HG03342 (cell line): ENCODE measurements around the gene CHST11.

ENCODE experiments used
- ATAC-seq: cut with Tn5 transposase; IDR thresholded peaks from one replicate; pipeline ENCODE4 v1.9.1; 2021; ENCODE audit warnings: mild to moderate bottlenecking, moderate library complexity; ENCODE audit not compliant: unreplicated experiment

The CHST11 gene

DNA sequence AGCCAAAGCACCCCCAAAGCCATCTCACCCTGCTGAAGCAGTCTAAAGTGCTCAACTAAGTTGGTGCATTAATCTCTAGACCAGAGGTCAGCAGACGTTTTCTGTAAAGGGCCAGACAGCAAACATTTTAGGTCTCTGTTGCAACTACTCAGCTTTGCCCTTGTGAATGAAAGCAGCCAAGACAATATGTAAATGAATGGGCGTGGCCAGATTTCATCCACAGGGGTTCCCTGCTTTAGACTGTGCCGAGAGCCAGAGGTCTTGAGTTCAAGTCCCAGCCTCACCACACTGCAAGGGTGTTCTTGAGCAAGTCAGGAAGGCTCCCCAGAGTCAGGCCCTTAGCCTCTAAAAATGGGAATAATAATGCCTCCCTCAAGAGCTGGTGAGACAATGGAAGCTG, 166.2 kb downstream of the CHST11 start:
- no peak for ATAC-seq

- no peak for ATAC-seq
Measured at GRCh38 chr12:104623883-104624282, 167.1 kb downstream of the CHST11 start.

DNA sequence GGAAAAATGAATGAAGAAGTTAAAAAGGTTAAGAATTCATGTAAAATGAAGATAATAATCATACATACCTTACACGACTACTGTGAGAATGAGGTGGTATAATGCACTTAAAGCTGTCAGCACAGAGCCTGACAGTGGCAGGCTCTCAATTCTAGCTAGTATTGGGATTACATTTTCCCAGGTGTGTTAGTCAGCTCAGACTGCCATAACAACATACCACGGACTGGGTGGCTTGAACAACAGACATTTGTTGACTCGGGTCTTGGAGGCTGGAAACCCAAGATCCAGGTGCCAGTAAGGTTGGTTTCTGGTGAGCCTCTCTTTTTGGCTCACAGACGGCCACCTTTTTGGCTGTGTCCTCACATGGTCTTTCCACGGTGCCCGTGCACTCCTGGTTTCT, 167.8 kb downstream of the CHST11 start:
- no peak for ATAC-seq

- ATAC-seq, result no peak
Measured at GRCh38 chr12:104626069-104626837, 169.5 kb downstream of the CHST11 start.

DNA sequence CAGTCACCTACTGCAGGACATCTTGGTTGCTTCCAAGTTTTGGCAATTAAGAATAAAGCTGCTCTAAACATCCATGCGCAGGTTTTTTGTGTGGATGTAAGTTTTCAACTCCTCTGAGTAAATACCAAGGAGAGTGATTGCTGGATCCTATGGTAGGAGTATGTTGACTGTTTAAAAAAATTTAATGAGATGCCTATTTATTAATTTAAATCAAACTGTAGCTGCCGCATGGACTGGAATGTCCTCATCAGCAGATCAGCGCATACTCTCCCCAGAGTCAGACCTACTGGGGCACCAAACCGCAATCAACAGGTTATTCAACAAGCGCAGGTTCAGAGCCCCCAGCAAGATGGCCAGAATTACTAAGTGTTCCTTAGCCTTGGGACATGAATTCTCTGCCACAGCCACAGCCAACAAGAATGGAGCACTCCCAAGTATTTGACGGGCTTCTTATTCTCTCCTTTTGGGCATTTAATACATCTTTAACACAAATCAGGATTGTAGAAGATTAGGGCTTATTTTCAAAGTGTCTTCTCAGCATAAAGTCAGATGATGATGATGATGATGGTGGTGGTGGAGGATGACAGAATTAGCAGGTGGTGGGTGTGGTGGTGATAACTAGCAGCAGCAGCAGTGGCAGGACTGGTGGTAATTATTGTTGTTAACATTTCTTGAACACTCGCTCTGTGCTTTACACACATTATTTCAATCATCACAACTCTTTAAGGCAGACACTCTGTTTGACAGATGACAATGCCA, 170.7 kb downstream of the CHST11 start:
- no peak for ATAC-seq

DNA sequence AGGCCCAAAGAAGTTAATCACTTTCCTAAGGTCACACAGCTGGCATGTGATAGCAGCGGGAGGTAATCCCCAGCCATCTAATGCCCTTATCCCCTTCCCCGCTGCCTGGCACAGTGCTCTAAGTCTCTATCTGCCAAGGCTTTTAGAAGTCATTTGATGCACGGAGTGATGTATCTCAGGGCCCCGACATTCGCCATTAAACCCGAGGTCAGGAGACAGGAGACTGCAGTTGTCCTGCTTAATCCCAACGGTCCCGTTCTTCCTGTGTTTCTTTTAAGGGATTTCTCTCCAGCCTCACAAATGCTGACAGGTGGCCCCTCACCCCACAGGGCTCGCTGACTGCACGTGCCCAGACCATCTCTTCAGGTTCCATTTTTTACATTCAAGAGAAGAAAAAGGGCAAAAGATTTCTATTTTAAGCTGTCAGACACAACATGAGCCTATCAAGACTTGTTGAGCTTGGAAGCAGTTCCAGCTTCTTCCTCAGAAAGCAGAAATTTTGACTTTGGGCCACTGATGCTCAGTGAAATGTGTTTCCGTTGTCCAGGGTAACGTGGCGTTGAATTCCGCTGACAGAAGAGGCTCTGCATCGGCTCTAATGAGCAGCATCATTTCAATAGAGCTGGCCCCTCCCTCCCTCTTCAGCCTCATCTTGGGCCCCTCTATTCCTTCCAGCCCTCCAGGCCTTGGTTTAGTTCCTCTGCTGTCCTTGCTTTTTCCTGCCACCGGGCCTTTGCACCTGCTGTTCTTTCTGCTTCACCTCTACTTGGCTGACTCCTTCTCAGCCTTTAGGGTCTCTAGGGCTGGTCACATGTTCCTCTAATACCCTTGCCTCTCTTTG, 171.5 kb downstream of the CHST11 start:
- no peak for ATAC-seq

DNA sequence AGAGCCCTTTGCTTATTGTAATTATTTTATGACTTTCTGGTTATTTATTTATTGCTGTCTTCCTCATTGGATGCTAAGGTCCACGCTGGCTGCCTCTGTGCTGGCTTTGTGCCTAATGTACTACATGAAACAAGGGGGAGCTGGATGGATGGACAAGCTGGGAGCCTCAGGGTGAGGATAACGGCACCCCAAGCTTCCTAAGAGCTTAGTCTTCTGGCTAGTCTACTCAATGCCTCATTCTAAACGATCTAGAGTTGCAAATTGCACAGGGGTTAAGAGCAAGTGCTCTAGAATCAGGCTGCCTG, 172.0 kb downstream of the CHST11 start:
- ATAC-seq, result no peak

DNA sequence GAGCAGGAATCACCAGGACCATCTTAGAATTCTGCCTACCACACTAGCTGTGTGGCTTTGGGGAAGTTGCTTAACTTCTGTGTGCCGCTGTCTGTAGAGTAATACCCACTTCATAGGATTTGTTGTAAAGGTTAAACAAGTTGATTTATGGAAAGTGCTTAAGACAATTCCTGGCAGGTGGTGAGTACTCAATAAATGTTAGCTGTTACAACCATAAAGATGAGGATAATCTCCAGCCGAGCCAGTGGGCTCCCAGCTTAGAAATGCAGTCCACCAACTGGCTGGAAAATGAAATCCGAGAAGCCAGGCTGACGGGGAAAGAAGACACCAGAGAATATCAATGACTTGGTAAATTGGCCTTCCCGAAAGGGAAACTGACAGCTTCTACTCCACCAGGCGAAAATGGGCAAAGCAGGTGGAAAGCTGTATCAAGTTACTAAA, 173.5 kb downstream of the CHST11 start:
- ATAC-seq, result no peak

GRCh38 chr12:104631867-104632266, 175.1 kb downstream of the CHST11 start:
- no peak for ATAC-seq

GRCh38 chr12:104632724-104633201, 176.0 kb downstream of the CHST11 start:
- no peak for ATAC-seq

DNA sequence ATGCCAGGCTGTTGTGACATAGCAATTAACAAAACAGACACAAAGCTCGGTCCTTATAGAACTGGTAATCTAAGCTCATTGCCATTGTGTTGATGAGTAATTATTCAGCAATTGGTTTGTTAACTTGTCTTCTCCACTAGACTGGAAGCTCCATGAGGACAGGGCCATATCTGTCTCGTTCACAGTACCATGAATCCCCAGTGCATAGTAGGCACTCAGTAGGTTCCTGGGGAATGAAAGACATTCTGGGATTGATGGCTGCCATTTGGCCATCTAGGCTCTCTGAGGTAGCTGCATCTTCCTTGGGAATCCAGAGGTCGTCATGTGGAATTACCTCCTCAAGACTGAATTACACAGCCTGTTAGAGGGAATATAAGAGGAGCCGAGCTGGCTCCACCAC, 177.3 kb downstream of the CHST11 start:
- no peak for ATAC-seq

- no peak for ATAC-seq
Measured at GRCh38 chr12:104634852-104635251, 178.1 kb downstream of the CHST11 start.

DNA sequence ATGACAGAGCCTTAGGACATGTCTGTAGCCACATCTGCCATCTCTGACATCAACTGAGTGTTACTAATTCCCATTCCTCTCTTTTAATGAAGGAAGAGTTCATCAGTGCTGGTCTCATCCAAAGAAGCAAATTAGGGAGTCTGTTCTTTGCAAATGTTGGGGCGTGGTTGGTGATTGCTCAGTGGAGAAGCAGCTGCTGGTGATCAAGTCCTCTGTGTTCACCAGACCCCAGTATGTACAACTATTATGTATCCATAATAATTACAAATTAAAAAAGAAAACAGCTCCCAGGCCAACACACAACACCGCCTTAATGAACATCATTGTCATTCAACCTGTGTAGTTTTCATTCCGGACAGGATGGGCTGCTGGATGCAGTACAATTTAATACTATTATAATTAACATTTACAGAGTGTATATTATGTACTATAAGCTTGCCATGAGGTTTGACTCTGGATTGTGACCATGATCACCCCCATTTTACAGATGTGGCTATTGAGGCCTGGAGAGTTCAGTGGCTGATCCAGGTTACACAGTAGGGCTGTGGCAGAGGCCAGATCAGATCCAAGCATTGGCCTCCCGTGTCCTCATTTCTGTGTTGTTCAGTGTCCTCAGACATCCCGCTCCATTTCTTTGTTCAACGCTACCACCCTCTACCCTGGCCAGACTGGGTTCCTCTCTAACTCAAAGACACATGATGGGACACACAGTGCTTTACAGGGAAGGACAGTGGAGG, 179.0 kb downstream of the CHST11 start:
- ATAC-seq, result no peak

DNA sequence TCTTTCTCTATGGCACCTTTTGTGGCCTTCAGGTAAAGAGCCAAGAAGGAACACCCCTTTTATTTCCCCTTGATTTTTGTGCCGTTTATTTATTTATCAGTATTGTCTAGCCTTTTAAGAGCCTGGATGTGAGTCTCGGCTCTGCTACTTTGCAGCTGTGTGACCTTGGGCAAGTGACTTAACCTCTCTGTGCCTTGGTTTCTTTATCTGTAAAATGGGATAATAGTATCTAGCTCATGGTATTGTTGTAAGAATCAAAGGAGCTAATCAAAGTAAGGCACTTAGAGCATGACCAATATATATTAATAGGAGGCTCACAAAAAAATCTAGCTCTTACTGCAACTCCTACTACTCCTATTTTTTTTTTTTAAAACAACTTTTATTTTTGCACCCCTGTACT, 179.7 kb downstream of the CHST11 start:
- no peak for ATAC-seq

GRCh38 chr12:104637604-104638003, 180.9 kb downstream of the CHST11 start:
- ATAC-seq, result no peak

- no peak for ATAC-seq
Measured at GRCh38 chr12:104638218-104638850, 181.6 kb downstream of the CHST11 start.

DNA sequence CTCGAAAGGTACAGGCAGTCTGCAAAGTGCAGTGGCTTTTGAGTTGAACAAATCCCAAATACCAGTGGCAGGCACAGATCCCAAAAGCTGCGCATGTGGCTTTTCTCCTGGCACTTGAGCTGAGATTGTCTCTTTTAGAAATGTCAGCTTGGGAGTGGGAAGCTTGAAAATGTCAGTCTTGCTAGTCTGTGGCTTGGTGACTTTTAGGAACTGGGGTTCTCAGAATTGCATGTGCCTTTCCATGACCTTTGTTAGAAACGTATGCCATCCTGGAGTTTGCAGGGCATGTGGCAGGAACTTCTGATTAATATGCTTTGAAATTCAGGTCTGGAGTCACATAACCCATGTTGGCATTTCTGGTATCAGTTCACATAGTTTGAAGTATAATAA, 182.1 kb downstream of the CHST11 start:
- ATAC-seq, result no peak

- no peak for ATAC-seq
Measured at GRCh38 chr12:104640956-104641355, 184.2 kb downstream of the CHST11 start.

GRCh38 chr12:104641862-104642261, 185.1 kb downstream of the CHST11 start:
- peak; percentile 97 for ATAC-seq

- ATAC-seq, result no peak
Measured at GRCh38 chr12:104643093-104643818, 186.5 kb downstream of the CHST11 start.
